ENCODE results near the gene AHCY.

DNA sequence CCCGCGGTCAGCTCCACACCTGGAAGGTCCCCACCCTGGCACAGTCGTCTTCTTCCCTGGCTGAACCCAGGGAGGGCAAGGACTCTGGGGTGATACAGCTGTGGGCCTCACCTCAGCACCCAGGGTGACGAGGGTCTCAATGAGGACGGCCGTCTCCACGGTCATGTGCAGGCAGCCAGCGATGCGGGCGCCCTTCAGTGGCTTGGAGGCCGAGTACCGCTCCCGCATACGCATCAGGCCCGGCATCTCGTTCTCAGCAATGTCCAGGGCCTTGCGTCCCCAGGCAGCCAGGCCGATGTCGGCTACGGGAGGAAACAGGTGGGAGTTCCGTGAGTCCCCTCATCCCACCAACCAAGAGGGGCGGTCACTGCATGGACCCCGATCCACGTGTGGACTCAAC is 7.9 kb downstream of the AHCY start:
- no peak for TF ChIP-seq CTCF (IDR thresholded peaks at IDR 0.05)
- TF ChIP-seq POLR2A (IDR thresholded peaks at IDR 0.05): no peak

All from body of pancreas (tissue), 4 donors.